Neural cell (in vitro differentiated cells): ENCODE data around the gene ACTL10.

Experiments
- CTCF ChIP-seq: fragments of 450-650 bp; IDR thresholded peaks from 2 replicates; pipeline ENCODE4 v1.5.1; 2014; ENCODE audit warnings: antibody characterized with exemption, mild to moderate bottlenecking, moderate library complexity; ENCODE audit not compliant: poor library complexity, severe bottlenecking
- EP300 ChIP-seq: fragments of 450-650 bp; conservative IDR thresholded peaks from 2 replicates; pipeline ENCODE4 v1.6.1; 2014; ENCODE audit warnings: antibody characterized with exemption, mild to moderate bottlenecking, moderate library complexity; ENCODE audit not compliant: poor library complexity, severe bottlenecking
- EZH2 ChIP-seq: fragments of 200-600, 300-800 bp; shearing (Covaris generic), sonication (generic); IDR thresholded peaks from 2 replicates; pipeline ENCODE4 v1.6.1; 2014; ENCODE audit warnings: antibody characterized with exemption, low read length, borderline replicate concordance, mild to moderate bottlenecking; ENCODE audit not compliant: insufficient read depth, poor library complexity, severe bottlenecking
- RAD21 ChIP-seq: fragments of 450-650 bp; conservative IDR thresholded peaks from 2 replicates; pipeline ENCODE4 v1.6.1; 2014; ENCODE audit warnings: antibody characterized with exemption, mild to moderate bottlenecking, moderate library complexity
- REST ChIP-seq: IDR thresholded peaks from 2 replicates; pipeline ENCODE4 v1.6.1; 2012; ENCODE audit warnings: borderline replicate concordance
- SMC3 ChIP-seq: fragments of 450-650 bp; conservative IDR thresholded peaks from 2 replicates; pipeline ENCODE4 v1.6.1; 2014; ENCODE audit warnings: antibody characterized with exemption, mild to moderate bottlenecking, moderate library complexity; ENCODE audit not compliant: poor library complexity
- TAF1 ChIP-seq: IDR thresholded peaks from 2 replicates; pipeline ENCODE4 v1.6.1; 2012; ENCODE audit warnings: low read depth

DNA sequence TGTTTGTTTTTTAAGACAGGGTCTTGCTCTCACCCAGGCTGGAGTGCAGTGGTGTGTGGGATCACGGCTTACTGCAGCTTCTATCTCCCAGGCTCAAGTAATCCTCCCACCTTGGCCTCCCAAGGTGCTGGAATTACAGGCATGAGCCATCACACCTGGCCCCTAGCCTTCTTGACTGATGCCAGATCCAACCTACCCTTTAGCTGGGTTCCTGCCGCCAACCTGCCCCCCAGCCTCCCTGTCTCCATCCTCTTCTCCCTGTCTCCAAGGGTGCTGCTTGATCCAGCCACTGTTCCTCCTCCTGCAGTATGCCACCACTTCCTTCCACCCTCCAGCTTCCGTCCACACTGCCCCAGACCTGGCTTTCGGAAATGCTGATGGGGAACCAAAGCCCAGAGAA, 7.8 kb upstream of the ACTL10 start:
- TF ChIP-seq EP300 (no peak), CTCF (no peak), RAD21 (no peak), REST (no peak), TAF1 (no peak), EZH2 (no peak), SMC3 (no peak)
